NT2/D1 (cell line): Measurements from ENCODE around the gene MEX3A.
A peak's percentile ranks its signal among the peaks of the same experiment; 100 is the strongest.

Experiments
- DNase-seq: peaks from one replicate; pipeline ENCODE4 v3.0.0-alpha.2; 2011; ENCODE audit warnings: low read depth, low spot score
- H3K27me3 ChIP-seq: 2 replicates; pipeline ENCODE4 v1.6.0; 2011; ENCODE audit warnings: mild to moderate bottlenecking; ENCODE audit not compliant: insufficient read length, insufficient read depth
- H3K36me3 ChIP-seq: 2 replicates; pipeline ENCODE4 v1.6.1; 2011; ENCODE audit warnings: mild to moderate bottlenecking, low read length, mixed read lengths; ENCODE audit not compliant: insufficient read depth, insufficient read length
- H3K4me1 ChIP-seq: 2 replicates; pipeline ENCODE4 v1.5.1; 2011; ENCODE audit not compliant: insufficient read depth, insufficient read length
- H3K4me3 ChIP-seq: 2 replicates; pipeline ENCODE4 v1.5.1; 2011; ENCODE audit warnings: low read depth; ENCODE audit not compliant: insufficient read length
- H3K9ac ChIP-seq: 2 replicates; pipeline ENCODE4 v1.6.0; 2011; ENCODE audit warnings: low read depth; ENCODE audit not compliant: insufficient read length
- H3K9me3 ChIP-seq: 2 replicates; pipeline ENCODE4 v1.5.1; 2011; ENCODE audit warnings: mild to moderate bottlenecking, low read length; ENCODE audit not compliant: insufficient read depth
- SUZ12 ChIP-seq: IDR thresholded peaks from 2 replicates; pipeline ENCODE4 v1.6.1; 2011; ENCODE audit not compliant: insufficient read length, insufficient read depth; ENCODE audit errors: extremely low read depth
- YY1 ChIP-seq: IDR thresholded peaks from 2 replicates; pipeline ENCODE4 v1.6.1; 2011; ENCODE audit not compliant: insufficient read length, insufficient read depth
- ZNF274 ChIP-seq: IDR thresholded peaks from 2 replicates; pipeline ENCODE4 v1.6.1; 2011; ENCODE audit warnings: mild to moderate bottlenecking, low read depth, low read length

MEX3A gene

GRCh38 chr1:156103521-156103947, 21.3 kb upstream of the MEX3A start:
- no peak for DNase-seq
- no peaks in the 10 kb centered on the region for H3K9me3 ChIP-seq
- H3K4me1 ChIP-seq = peaks cover 62% of the 10 kb centered on the region
- H3K9ac ChIP-seq = peak overlapping the region; percentile 61
- no peaks in the 10 kb centered on the region for H3K27me3 ChIP-seq
- H3K4me3 ChIP-seq = no peak overlapping the region
- peaks cover 39% of the 10 kb centered on the region for H3K36me3 ChIP-seq
- TF ChIP-seq ZNF274 = no peak
- no peak for TF ChIP-seq YY1
- TF ChIP-seq SUZ12 = no peak

- Histone ChIP-seq H3K4me3 (no peak overlapping the region), H3K4me1 (peaks cover 65% of the 10 kb centered on the region), H3K27me3 (no peaks in the 10 kb centered on the region), H3K9ac (peak overlapping the region; percentile 7), H3K9me3 (no peaks in the 10 kb centered on the region), H3K36me3 (peaks cover 42% of the 10 kb centered on the region)
- no peak for TF ChIP-seq ZNF274
- no peak for TF ChIP-seq SUZ12
- no peak for TF ChIP-seq YY1
- no peak for DNase-seq
These were observed 20.6 kb upstream of the MEX3A start for GRCh38 chr1:156102633-156103511.

GRCh38 chr1:156101880-156102279, 19.6 kb upstream of the MEX3A start:
- Histone ChIP-seq H3K9me3 (no peaks in the 10 kb centered on the region), H3K27me3 (no peaks in the 10 kb centered on the region), H3K4me3 (no peak overlapping the region), H3K36me3 (peaks cover 52% of the 10 kb centered on the region), H3K9ac (no peak overlapping the region), H3K4me1 (peaks cover 68% of the 10 kb centered on the region)
- DNase-seq = no peak
- TF ChIP-seq ZNF274 (no peak), SUZ12 (no peak), YY1 (no peak)

- H3K4me1 ChIP-seq = peaks cover 64% of the 10 kb centered on the region
- DNase-seq = no peak
- H3K9me3 ChIP-seq = no peaks in the 10 kb centered on the region
- H3K27me3 ChIP-seq = no peaks in the 10 kb centered on the region
- H3K4me3 ChIP-seq = no peak overlapping the region
- TF ChIP-seq SUZ12 = no peak
- TF ChIP-seq ZNF274 = no peak
- TF ChIP-seq YY1 = no peak
- H3K36me3 ChIP-seq = peaks cover 66% of the 10 kb centered on the region
- peak overlapping the region; percentile 6 for H3K9ac ChIP-seq
These were observed 18.1 kb upstream of the MEX3A start for GRCh38 chr1:156100205-156100995.

- H3K9ac ChIP-seq = peak overlapping the region; percentile 12
- H3K4me1 ChIP-seq = peaks cover 53% of the 10 kb centered on the region
These were observed 17.0 kb upstream of the MEX3A start for GRCh38 chr1:156099282-156099681.

GRCh38 chr1:156098784-156099183, 16.5 kb upstream of the MEX3A start:
- H3K4me1 ChIP-seq = peaks cover 48% of the 10 kb centered on the region
- peaks cover 74% of the 10 kb centered on the region for H3K36me3 ChIP-seq
- peak overlapping the region; percentile 12 for H3K9ac ChIP-seq

More at GRCh38 chr1:156099282-156099681, 17.0 kb upstream of the MEX3A start:
- no peak overlapping the region for H3K4me3 ChIP-seq
- no peak for DNase-seq
- TF ChIP-seq YY1 (no peak), ZNF274 (no peak), SUZ12 (no peak)
- peaks cover 70% of the 10 kb centered on the region for H3K36me3 ChIP-seq
- no peaks in the 10 kb centered on the region for H3K27me3 ChIP-seq
- H3K9me3 ChIP-seq = no peaks in the 10 kb centered on the region

GRCh38 chr1:156097499-156098178, 15.4 kb upstream of the MEX3A start:
- no peak for DNase-seq
- no peak for TF ChIP-seq ZNF274
- no peak for TF ChIP-seq SUZ12
- no peak for TF ChIP-seq YY1
- no peaks in the 10 kb centered on the region for H3K27me3 ChIP-seq
- no peak overlapping the region for H3K4me3 ChIP-seq
- H3K9me3 ChIP-seq = no peaks in the 10 kb centered on the region
- peaks cover 37% of the 10 kb centered on the region for H3K4me1 ChIP-seq
- peaks cover 78% of the 10 kb centered on the region for H3K36me3 ChIP-seq
- H3K9ac ChIP-seq = peak overlapping the region; percentile 37

More at GRCh38 chr1:156098784-156099183, 16.5 kb upstream of the MEX3A start:
- H3K27me3 ChIP-seq = no peaks in the 10 kb centered on the region
- TF ChIP-seq SUZ12 (no peak), YY1 (no peak), ZNF274 (no peak)
- H3K9me3 ChIP-seq = no peaks in the 10 kb centered on the region
- no peak overlapping the region for H3K4me3 ChIP-seq
- DNase-seq = no peak
